Neural cell (in vitro differentiated cells): ENCODE data around the gene DBNDD1. TPM values are rescaled to one million over a fixed set of nuclear protein-coding genes. Genes with fewer than 3 reads are reported as not detected.

Experiments used
- H2AFZ ChIP-seq: fragments of 200-600, 300-800 bp; sonication (generic), shearing (Covaris generic); 2 replicates; pipeline ENCODE4 v1.6.0; 2014; ENCODE audit warnings: low read depth, mild to moderate bottlenecking, antibody characterized with exemption, low read length, moderate library complexity
- H3F3A ChIP-seq: fragments of 200-600 bp; shearing (Covaris generic); 2 replicates; pipeline ENCODE4 v1.6.1; 2016; ENCODE audit warnings: mild to moderate bottlenecking, moderate library complexity, mixed read lengths, antibody characterized with exemption, low read length; ENCODE audit not compliant: insufficient read depth, poor library complexity, severe bottlenecking
- H3K27ac ChIP-seq: fragments of 200-600, 300-800 bp; sonication (generic), shearing (Covaris generic); 2 replicates; pipeline ENCODE4 v1.5.1; 2014; ENCODE audit warnings: mild to moderate bottlenecking, low read length, moderate library complexity
- H3K27me3 ChIP-seq: fragments of 300-800, 200-600 bp; sonication (generic), shearing (Covaris generic); 2 replicates; pipeline ENCODE4 v1.6.0; 2014; ENCODE audit warnings: mild to moderate bottlenecking, low read depth, low read length, moderate library complexity; ENCODE audit not compliant: insufficient read depth
- H3K36me3 ChIP-seq: fragments of 300-800, 200-600 bp; sonication (generic), shearing (Covaris generic); 2 replicates; pipeline ENCODE4 v1.5.1; 2014; ENCODE audit warnings: mild to moderate bottlenecking, antibody characterized with exemption, low read length, moderate library complexity; ENCODE audit not compliant: insufficient read depth
- H3K4me2 ChIP-seq: fragments of 300-800, 200-600 bp; sonication (generic), shearing (Covaris generic); 2 replicates; pipeline ENCODE4 v1.6.0; 2014; ENCODE audit warnings: mild to moderate bottlenecking, low read length
- H3K4me3 ChIP-seq: fragments of 300-800, 200-600 bp; sonication (generic), shearing (Covaris generic); 2 replicates; pipeline ENCODE4 v1.5.1; 2014; ENCODE audit warnings: mild to moderate bottlenecking, low read length, moderate library complexity
- H3K79me2 ChIP-seq: fragments of 200-600 bp; shearing (Covaris generic); replicated peaks from 2 replicates; pipeline ENCODE4 v1.6.0; 2014; ENCODE audit warnings: mild to moderate bottlenecking, low read length, moderate library complexity; ENCODE audit not compliant: insufficient read depth
- H3K9ac ChIP-seq: fragments of 300-800, 200-600 bp; sonication (generic), shearing (Covaris generic); 2 replicates; pipeline ENCODE4 v1.6.1; 2016; ENCODE audit warnings: mild to moderate bottlenecking, low read length, mixed read lengths
- H3K9me2 ChIP-seq: fragments of 200-600 bp; shearing (Covaris generic); 2 replicates; pipeline ENCODE4 v1.6.1; 2016; ENCODE audit warnings: mild to moderate bottlenecking, low read length, mixed read lengths; ENCODE audit not compliant: insufficient read depth
- H3K9me3 ChIP-seq: fragments of 200-600, 300-800 bp; sonication (generic), shearing (Covaris generic); 2 replicates; pipeline ENCODE4 v1.6.1; 2016; ENCODE audit warnings: mild to moderate bottlenecking, mixed run types, low read length, moderate library complexity, mixed read lengths
- H4K20me1 ChIP-seq: fragments of 200-600 bp; shearing (Covaris generic); 2 replicates; pipeline ENCODE4 v1.6.1; 2016; ENCODE audit warnings: mild to moderate bottlenecking, mixed run types; ENCODE audit not compliant: insufficient read depth
- EP300 ChIP-seq: fragments of 450-650 bp; conservative IDR thresholded peaks from 2 replicates; pipeline ENCODE4 v1.6.1; 2014; ENCODE audit warnings: antibody characterized with exemption, mild to moderate bottlenecking, moderate library complexity; ENCODE audit not compliant: poor library complexity, severe bottlenecking
- EZH2 ChIP-seq: fragments of 200-600, 300-800 bp; shearing (Covaris generic), sonication (generic); IDR thresholded peaks from 2 replicates; pipeline ENCODE4 v1.6.1; 2014; ENCODE audit warnings: antibody characterized with exemption, low read length, borderline replicate concordance, mild to moderate bottlenecking; ENCODE audit not compliant: insufficient read depth, poor library complexity, severe bottlenecking
- MXI1 ChIP-seq: fragments of 450-650 bp; conservative IDR thresholded peaks from 2 replicates; pipeline ENCODE4 v1.6.1; 2014; ENCODE audit warnings: antibody characterized with exemption, mild to moderate bottlenecking; ENCODE audit not compliant: poor library complexity, severe bottlenecking
- POLR2AphosphoS5 ChIP-seq: IDR thresholded peaks from 2 replicates; pipeline ENCODE4 v1.6.1; 2012
- RAD21 ChIP-seq: fragments of 450-650 bp; conservative IDR thresholded peaks from 2 replicates; pipeline ENCODE4 v1.6.1; 2014; ENCODE audit warnings: antibody characterized with exemption, mild to moderate bottlenecking, moderate library complexity
- SMC3 ChIP-seq: fragments of 450-650 bp; conservative IDR thresholded peaks from 2 replicates; pipeline ENCODE4 v1.6.1; 2014; ENCODE audit warnings: antibody characterized with exemption, mild to moderate bottlenecking, moderate library complexity; ENCODE audit not compliant: poor library complexity
- TAF1 ChIP-seq: IDR thresholded peaks from 2 replicates; pipeline ENCODE4 v1.6.1; 2012; ENCODE audit warnings: low read depth
- polyA plus RNA-seq: library from polyadenylated mRNA; depleted of rRNA; stranded (reverse); fragments of >200 nt; gene quantifications from 2 replicates; pipeline ENCODE4 v1.2.3, GENCODE V29; 2014
- TF ChIP-seq, protein P1 (sequence below): IDR thresholded peaks from 2 replicates; pipeline ENCODE4 v1.6.1; 2012; ENCODE audit warnings: borderline replicate concordance
- TF ChIP-seq, protein P2 (sequence below): fragments of 450-650 bp; IDR thresholded peaks from 2 replicates; pipeline ENCODE4 v1.5.1; 2014; ENCODE audit warnings: antibody characterized with exemption, mild to moderate bottlenecking, moderate library complexity; ENCODE audit not compliant: poor library complexity, severe bottlenecking

The DBNDD1 gene
- polyA plus RNA-seq, 1 donor from 2014 or later, result 15.4 TPM

DNA sequence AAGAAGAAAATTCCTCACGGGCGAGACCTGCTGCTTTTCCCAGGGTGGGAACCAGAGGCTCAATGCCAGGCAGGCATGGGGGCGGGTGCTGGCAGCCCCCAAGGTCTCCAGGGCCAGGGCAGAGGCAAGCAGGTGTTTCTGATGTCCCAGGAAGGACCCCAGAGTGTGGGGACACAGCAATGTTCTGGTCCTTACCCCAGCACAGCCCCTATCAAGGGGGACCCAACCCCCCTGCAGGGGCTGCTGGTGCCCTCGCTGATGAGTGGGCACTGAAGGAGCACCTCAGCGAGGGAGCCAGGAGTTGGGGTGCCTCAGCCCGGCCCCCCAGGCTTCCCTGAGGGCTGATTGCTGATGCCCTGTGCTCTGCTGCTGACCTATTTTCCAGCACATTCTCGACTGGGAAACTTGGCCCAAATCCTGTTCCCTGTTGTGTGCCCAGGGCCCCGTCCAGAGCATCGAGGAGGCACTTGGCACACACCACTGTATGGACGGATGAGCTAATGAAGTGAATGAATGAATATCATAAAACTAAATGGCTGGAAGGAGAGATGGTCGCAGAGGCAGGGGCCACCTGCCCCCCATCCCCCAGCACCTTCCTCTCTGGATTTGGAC is 2.8 kb downstream of the DBNDD1 start:
- TF ChIP-seq POLR2AphosphoS5, result no peak
- TF ChIP-seq, protein P1, sequence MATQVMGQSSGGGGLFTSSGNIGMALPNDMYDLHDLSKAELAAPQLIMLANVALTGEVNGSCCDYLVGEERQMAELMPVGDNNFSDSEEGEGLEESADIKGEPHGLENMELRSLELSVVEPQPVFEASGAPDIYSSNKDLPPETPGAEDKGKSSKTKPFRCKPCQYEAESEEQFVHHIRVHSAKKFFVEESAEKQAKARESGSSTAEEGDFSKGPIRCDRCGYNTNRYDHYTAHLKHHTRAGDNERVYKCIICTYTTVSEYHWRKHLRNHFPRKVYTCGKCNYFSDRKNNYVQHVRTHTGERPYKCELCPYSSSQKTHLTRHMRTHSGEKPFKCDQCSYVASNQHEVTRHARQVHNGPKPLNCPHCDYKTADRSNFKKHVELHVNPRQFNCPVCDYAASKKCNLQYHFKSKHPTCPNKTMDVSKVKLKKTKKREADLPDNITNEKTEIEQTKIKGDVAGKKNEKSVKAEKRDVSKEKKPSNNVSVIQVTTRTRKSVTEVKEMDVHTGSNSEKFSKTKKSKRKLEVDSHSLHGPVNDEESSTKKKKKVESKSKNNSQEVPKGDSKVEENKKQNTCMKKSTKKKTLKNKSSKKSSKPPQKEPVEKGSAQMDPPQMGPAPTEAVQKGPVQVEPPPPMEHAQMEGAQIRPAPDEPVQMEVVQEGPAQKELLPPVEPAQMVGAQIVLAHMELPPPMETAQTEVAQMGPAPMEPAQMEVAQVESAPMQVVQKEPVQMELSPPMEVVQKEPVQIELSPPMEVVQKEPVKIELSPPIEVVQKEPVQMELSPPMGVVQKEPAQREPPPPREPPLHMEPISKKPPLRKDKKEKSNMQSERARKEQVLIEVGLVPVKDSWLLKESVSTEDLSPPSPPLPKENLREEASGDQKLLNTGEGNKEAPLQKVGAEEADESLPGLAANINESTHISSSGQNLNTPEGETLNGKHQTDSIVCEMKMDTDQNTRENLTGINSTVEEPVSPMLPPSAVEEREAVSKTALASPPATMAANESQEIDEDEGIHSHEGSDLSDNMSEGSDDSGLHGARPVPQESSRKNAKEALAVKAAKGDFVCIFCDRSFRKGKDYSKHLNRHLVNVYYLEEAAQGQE, result no peak
- no peak for TF ChIP-seq EZH2
- TF ChIP-seq, protein P2, sequence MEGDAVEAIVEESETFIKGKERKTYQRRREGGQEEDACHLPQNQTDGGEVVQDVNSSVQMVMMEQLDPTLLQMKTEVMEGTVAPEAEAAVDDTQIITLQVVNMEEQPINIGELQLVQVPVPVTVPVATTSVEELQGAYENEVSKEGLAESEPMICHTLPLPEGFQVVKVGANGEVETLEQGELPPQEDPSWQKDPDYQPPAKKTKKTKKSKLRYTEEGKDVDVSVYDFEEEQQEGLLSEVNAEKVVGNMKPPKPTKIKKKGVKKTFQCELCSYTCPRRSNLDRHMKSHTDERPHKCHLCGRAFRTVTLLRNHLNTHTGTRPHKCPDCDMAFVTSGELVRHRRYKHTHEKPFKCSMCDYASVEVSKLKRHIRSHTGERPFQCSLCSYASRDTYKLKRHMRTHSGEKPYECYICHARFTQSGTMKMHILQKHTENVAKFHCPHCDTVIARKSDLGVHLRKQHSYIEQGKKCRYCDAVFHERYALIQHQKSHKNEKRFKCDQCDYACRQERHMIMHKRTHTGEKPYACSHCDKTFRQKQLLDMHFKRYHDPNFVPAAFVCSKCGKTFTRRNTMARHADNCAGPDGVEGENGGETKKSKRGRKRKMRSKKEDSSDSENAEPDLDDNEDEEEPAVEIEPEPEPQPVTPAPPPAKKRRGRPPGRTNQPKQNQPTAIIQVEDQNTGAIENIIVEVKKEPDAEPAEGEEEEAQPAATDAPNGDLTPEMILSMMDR, result no peak
- TF ChIP-seq EP300, result no peak
- TF ChIP-seq SMC3, result no peak
- TF ChIP-seq RAD21, result no peak
- no peak for TF ChIP-seq MXI1
- no peak for TF ChIP-seq TAF1
- Histone ChIP-seq H2AFZ (no peak overlapping the region), H3K9me2 (no peaks in the 10 kb centered on the region), H3K79me2 (no peaks in the 10 kb centered on the region), H3K27ac (no peak overlapping the region), H3F3A (no peaks in the 10 kb centered on the region), H3K9me3 (no peaks in the 10 kb centered on the region), H4K20me1 (no peaks in the 10 kb centered on the region), H3K36me3 (no peaks in the 10 kb centered on the region), H3K27me3 (peaks cover 9% of the 10 kb centered on the region), H3K9ac (no peak overlapping the region), H3K4me3 (no peak overlapping the region), H3K4me2 (no peak overlapping the region)

DNA sequence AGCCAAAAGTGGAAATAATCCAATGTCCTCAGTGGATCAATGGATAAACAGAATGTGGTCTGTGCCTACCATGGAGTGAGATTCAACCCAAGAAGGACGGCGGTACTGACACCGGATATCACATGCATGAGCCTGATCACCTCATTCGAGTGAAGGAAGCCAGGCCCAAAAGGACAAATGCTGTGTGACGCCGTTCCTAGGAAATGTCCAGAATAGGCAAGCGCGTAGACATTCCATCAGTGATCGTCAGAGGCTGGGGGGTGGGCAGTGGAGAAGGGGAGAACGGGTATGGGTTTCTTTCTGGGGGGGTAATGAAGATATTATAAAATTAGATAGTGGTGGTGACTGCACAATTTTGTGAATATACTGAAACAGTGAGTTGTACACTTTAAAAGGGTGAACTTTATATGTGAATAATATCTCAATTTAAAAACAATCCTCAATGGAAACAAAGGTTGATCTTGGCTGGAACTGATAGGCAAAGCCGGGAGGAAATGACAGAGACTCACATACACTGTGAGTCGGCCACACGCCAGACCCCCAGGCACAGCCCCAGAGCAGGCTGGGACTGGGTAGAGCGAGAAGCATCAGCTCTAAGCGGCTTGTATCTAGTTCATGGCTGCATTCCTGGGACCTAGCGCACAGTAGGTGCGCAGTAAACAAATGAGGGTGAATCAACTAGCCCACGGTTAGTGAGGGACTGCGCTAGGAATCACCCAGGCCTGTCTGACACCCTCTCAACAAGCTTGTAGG is 3.5 kb downstream of the DBNDD1 start:
- no peak overlapping the region for H3K27ac ChIP-seq

More for the DNA sequence above, 3.5 kb downstream of the DBNDD1 start:
- H3K9ac ChIP-seq, result no peak overlapping the region
- H4K20me1 ChIP-seq, result no peaks in the 10 kb centered on the region
- no peaks in the 10 kb centered on the region for H3K9me2 ChIP-seq
- no peak overlapping the region for H2AFZ ChIP-seq
- no peaks in the 10 kb centered on the region for H3K79me2 ChIP-seq
- no peaks in the 10 kb centered on the region for H3F3A ChIP-seq
- H3K4me3 ChIP-seq, result no peak overlapping the region
- H3K27me3 ChIP-seq, result peaks cover 9% of the 10 kb centered on the region
- TF ChIP-seq EP300 (no peak), RAD21 (no peak), POLR2AphosphoS5 (no peak), TAF1 (no peak), MXI1 (no peak), SMC3 (no peak), EZH2 (no peak)
- TF ChIP-seq, protein P2, result no peak
- TF ChIP-seq, protein P1, result no peak
- no peaks in the 10 kb centered on the region for H3K9me3 ChIP-seq
- no peak overlapping the region for H3K4me2 ChIP-seq
- no peaks in the 10 kb centered on the region for H3K36me3 ChIP-seq
